T-helper 2 cell (primary cell): ENCODE measurements around the gene B3GNT7.
"Not testable (repeated sequence)": the region's sequence is repeated elsewhere in the genome, so short reads cannot be mapped to it uniquely, and the experiment has no call there.

ENCODE experiments used
- DNase-seq, 5 experiments: peaks; one replicate each; pipeline versions ENCODE4 v3.0.0 to v3.0.0-alpha.2; 2012 to 2022

B3GNT7 gene

GRCh38 chr2:231364961-231365810 is 30.3 kb upstream of the B3GNT7 start:
- DNase-seq, result no peak

- DNase-seq, result no peak
Observed at GRCh38 chr2:231367178-231367577, 28.3 kb upstream of the B3GNT7 start.

GRCh38 chr2:231369580-231370428 is 25.7 kb upstream of the B3GNT7 start:
- no peak for DNase-seq

- no peak for DNase-seq
Observed at GRCh38 chr2:231370429-231370748, 25.1 kb upstream of the B3GNT7 start.

GRCh38 chr2:231370749-231371429 is 24.6 kb upstream of the B3GNT7 start:
- DNase-seq, result no peak

GRCh38 chr2:231371430-231372054 is 24.0 kb upstream of the B3GNT7 start:
- no peak for DNase-seq

GRCh38 chr2:231372326-231372725 is 23.2 kb upstream of the B3GNT7 start:
- DNase-seq, result no peak

- DNase-seq, result no peak
Observed at GRCh38 chr2:231373184-231373583, 22.3 kb upstream of the B3GNT7 start.

- no peak for DNase-seq
Observed at GRCh38 chr2:231373786-231374349, 21.6 kb upstream of the B3GNT7 start.

GRCh38 chr2:231374771-231375170 is 20.7 kb upstream of the B3GNT7 start:
- no peak for DNase-seq

GRCh38 chr2:231375994-231376615 is 19.4 kb upstream of the B3GNT7 start:
- DNase-seq, result not testable (repeated sequence)

GRCh38 chr2:231376857-231377256 is 18.7 kb upstream of the B3GNT7 start:
- no peak for DNase-seq

- no peak for DNase-seq
Observed at GRCh38 chr2:231378026-231378722, 17.3 kb upstream of the B3GNT7 start.

GRCh38 chr2:231379266-231380215 is 16.0 kb upstream of the B3GNT7 start:
- no peak for DNase-seq

- DNase-seq, result no peak
Observed at GRCh38 chr2:231380307-231380706, 15.2 kb upstream of the B3GNT7 start.

- DNase-seq, result no peak
Observed at GRCh38 chr2:231380991-231381847, 14.3 kb upstream of the B3GNT7 start.

GRCh38 chr2:231382116-231382515 is 13.4 kb upstream of the B3GNT7 start:
- no peak for DNase-seq

GRCh38 chr2:231383416-231384108 is 11.9 kb upstream of the B3GNT7 start:
- no peak for DNase-seq

GRCh38 chr2:231384109-231384435 is 11.4 kb upstream of the B3GNT7 start:
- no peak for DNase-seq
